HFF-Myc (cell line): ENCODE measurements around the gene RORC.

Source experiments
- DNase-seq: peaks from one replicate; pipeline ENCODE4 v3.0.0-alpha.2; 2011; ENCODE audit warnings: low read depth; ENCODE audit errors: extremely low read depth
- H3K4me3 ChIP-seq: replicated peaks from 2 replicates; pipeline ENCODE4 v1.5.1; 2011; ENCODE audit warnings: low read depth, mild to moderate bottlenecking, control low read depth, low read length
- TF ChIP-seq, protein P1 (sequence below): IDR thresholded peaks from 2 replicates; pipeline ENCODE4 v1.5.1; 2012; ENCODE audit warnings: mild to moderate bottlenecking, low read depth, low read length, control low read depth; ENCODE audit errors: missing control alignments

RORC gene

DNA sequence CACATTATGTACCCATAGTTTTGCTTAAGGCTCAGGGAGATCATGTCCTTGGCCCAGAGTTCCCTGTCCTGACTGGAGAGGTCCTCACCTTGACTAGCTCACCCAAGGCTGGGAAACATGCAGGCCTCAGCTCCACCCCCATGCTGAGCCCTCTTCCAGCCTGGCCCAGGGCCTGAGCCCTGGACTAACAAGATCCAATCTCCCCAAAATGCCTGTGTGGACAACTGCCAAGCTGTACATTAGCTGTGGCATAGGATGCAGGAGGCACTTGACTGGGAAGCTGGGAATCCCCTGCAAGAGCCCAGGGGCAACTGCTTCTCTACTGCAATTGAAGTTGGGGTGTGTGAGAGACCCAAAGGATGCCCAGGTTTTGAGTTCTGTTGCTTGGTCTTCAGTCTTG lies 28.4 kb downstream of the RORC start:
- H3K4me3 ChIP-seq: no peak overlapping the region
- DNase-seq: no peak
- TF ChIP-seq, protein P1, sequence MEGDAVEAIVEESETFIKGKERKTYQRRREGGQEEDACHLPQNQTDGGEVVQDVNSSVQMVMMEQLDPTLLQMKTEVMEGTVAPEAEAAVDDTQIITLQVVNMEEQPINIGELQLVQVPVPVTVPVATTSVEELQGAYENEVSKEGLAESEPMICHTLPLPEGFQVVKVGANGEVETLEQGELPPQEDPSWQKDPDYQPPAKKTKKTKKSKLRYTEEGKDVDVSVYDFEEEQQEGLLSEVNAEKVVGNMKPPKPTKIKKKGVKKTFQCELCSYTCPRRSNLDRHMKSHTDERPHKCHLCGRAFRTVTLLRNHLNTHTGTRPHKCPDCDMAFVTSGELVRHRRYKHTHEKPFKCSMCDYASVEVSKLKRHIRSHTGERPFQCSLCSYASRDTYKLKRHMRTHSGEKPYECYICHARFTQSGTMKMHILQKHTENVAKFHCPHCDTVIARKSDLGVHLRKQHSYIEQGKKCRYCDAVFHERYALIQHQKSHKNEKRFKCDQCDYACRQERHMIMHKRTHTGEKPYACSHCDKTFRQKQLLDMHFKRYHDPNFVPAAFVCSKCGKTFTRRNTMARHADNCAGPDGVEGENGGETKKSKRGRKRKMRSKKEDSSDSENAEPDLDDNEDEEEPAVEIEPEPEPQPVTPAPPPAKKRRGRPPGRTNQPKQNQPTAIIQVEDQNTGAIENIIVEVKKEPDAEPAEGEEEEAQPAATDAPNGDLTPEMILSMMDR: no peak

DNA sequence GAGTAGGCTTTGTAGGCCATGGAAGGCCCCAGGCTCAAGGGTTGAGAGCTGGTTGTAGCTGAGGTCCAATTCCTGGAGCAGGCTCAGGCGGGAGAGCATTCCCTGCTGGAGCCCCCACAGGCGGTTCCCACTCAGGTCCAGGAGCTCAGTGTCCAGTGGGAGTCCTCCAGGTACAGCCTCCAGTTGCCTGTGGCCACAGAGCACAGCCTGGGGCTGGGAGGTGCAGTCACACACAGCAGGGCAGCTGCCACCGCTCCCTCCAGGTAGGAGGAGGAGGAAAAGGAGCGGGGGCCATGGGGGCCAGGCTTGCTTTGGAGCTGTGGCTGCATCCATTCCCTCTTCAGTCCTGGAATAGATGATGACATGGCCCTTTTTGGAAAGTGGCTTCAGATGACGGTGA lies 29.2 kb downstream of the RORC start:
- no peak for DNase-seq
- TF ChIP-seq, protein P1: no peak

DNA sequence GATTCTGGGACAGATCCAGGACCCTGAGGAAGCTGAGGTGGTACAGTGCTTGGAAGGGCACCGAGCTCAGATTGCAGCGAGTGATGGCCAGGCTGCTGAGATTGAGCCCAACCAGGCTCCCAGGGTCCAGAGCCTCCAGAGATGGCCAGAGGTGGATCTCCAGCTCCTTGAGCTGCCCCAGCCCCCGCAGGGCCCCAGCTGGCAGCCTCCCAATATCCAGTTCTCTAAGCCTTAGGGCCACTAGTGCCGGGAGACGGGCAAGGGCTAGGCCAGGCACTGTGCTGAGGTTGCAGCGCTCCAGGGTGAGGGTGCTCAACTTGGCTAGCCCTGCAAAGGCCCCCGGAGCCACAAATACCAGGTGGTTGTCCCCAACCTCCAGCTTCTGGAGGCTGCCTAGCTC lies 29.8 kb downstream of the RORC start:
- TF ChIP-seq, protein P1: no peak
- H3K4me3 ChIP-seq: no peak overlapping the region
- no peak for DNase-seq

More for the DNA sequence above, 29.2 kb downstream of the RORC start:
- no peak overlapping the region for H3K4me3 ChIP-seq

DNA sequence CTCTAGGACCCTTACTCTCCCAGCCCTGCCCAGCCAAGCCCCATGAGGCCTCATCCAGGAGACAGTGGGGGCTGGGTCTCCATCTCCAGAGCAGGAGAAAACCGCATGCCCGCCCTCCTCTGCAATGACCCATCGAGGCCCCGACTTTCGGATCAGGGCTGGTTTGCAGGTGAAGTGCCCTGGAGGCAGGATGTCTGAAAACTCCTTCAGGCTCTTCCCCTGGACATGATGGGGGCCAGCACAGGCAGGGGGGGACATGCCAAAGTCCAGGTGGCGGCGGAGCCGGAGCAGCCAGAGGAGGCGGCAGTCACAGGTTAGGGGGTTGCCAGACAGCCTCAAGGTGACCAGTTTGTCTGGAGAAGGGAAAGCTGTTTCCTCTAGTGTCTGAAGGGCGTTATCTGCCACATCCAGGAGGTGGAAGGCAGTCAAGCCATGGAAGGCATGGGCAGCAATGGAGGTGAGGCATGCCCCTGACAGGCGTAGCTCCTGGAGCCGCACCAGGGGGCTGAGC lies 30.2 kb downstream of the RORC start:
- TF ChIP-seq, protein P1: no peak
- DNase-seq: no peak
- H3K4me3 ChIP-seq: no peak overlapping the region

DNA sequence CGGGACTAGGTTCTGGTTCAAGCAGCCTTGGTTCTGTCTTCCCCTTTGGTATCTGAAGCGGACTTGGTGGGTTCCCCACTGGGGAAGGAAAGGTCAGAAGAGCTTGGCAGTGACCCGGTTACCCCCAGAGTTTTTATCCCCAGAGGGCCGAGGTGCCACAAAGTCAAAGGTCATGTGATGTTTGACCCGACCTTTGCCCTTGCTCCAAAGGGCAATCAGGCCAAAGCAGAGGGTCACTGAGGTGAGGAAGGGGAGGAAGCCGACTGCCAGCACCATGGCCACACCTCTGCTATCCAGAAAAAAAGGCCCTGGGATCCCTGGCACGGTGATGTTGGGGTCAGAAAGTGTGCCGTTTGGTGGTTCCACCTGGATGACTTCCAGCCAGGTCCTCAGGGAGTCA lies 30.8 kb downstream of the RORC start:
- no peak overlapping the region for H3K4me3 ChIP-seq
- DNase-seq: no peak
- TF ChIP-seq, protein P1: no peak

DNA sequence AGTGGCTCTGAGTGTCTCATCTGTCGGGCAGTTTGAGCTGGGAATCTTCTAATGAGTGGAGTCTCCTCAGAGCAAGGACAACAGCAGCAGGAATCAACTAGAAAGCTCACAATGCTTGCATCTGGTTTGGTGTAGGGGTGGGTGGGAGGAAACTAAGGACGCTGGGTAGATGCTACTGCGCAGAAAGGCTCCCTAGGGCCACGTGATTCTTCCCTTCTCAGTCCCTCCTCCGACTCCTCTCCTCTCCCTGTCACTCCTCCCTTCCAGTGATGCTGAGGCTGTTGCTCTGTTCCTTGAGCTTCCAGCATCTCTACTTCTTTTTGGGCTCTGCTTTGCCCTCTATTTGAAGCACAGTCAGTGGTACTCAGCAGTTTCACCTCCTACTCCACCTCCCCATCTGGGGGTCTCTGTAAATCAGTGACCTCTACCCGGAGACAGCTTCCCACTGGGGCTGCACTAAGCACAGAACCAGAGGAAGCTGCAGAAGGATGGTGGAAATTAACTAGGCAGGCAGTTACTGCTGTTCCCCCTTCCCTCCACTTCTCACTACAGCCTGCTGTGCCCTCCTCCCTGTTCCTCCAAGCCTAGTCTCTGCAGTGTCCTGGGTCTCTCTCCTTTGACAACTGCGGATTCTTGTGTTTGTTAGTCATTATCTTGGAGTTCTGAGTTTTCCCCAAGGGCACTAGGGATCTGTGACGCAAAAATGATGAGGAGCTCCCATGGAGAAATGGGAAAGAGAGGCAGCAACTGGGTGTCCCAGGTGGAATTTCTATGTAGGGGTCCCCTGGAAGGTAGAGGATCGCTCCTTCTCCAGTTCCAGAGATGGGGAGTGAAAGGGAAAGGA lies 32.2 kb downstream of the RORC start:
- DNase-seq: no peak

More for the DNA sequence above, 32.2 kb downstream of the RORC start:
- no peak overlapping the region for H3K4me3 ChIP-seq
- TF ChIP-seq, protein P1: no peak
